ENCODE results near the gene HK1. TPM values are rescaled to one million over a fixed set of nuclear protein-coding genes. Genes with fewer than 3 reads are reported as not detected.
A peak's percentile ranks its signal among the peaks of the same experiment; 100 is the strongest.
"Not testable (repeated sequence)": the region's sequence is repeated elsewhere in the genome, so short reads cannot be mapped to it uniquely, and the experiment has no call there.

Gene HK1
- total RNA-seq, 2 donors from 2014 or later, result 38.0 to 78.8 TPM

- H3K36me3 ChIP-seq (ENCODE audit: control insufficient read depth, insufficient read depth, low read length), result no peaks in the 10 kb centered on the region
- no peaks in the 10 kb centered on the region for H3K9me3 Mint-ChIP-seq
- H3K9me3 ChIP-seq (ENCODE audit: control insufficient read depth, low read length), result no peaks in the 10 kb centered on the region
- H3K27ac ChIP-seq (ENCODE audit: low read depth, low read length), result no peak overlapping the region
- H3K9ac ChIP-seq (ENCODE audit: extremely low read depth, low read length, poor library complexity, severe bottlenecking), result no peak overlapping the region
- H3K4me3 Mint-ChIP-seq, result no peak overlapping the region
- TF ChIP-seq CTCF (conservative IDR thresholded peaks at IDR 0.05), result no peak
- H3K27me3 Mint-ChIP-seq (ENCODE audit: insufficient read depth), result no peaks in the 10 kb centered on the region
- peak; percentile 44 for DNase-seq
- H3K4me3 ChIP-seq (ENCODE audit: low read length), result no peak overlapping the region
- H3K36me3 Mint-ChIP-seq (ENCODE audit: low read depth), result no peaks in the 10 kb centered on the region
- H3K27me3 ChIP-seq (ENCODE audit: control insufficient read depth, insufficient read depth, low read length, poor library complexity, severe bottlenecking), result no peaks in the 10 kb centered on the region
- peaks cover 28% of the 10 kb centered on the region for H3K4me1 Mint-ChIP-seq
- no peaks in the 10 kb centered on the region for H3K4me1 ChIP-seq (ENCODE audit: control insufficient read depth, insufficient read depth, low read length)
- no peak overlapping the region for H3K27ac Mint-ChIP-seq
- WGBS, 2 experiments (ENCODE audit: insufficient coverage in 1 of 2, insufficient read length in 1 of 2), result 79 to 83% methylated on average over 2 of the region's 2 CpGs
These were observed 45.3 kb downstream of the HK1 start for GRCh38 chr10:69323622-69324021.

- H3K4me3 Mint-ChIP-seq, result no peak overlapping the region
- DNase-seq, result peak; percentile 48
- Histone ChIP-seq H3K9me3 (ENCODE audit: control insufficient read depth, low read length) (no peaks in the 10 kb centered on the region), H3K4me1 (ENCODE audit: control insufficient read depth, insufficient read depth, low read length) (no peaks in the 10 kb centered on the region), H3K36me3 (ENCODE audit: control insufficient read depth, insufficient read depth, low read length) (no peaks in the 10 kb centered on the region), H3K4me3 (ENCODE audit: low read length) (no peak overlapping the region), H3K27ac (ENCODE audit: low read depth, low read length) (no peak overlapping the region), H3K9ac (ENCODE audit: extremely low read depth, low read length, poor library complexity, severe bottlenecking) (no peak overlapping the region), H3K27me3 (ENCODE audit: control insufficient read depth, insufficient read depth, low read length, poor library complexity, severe bottlenecking) (no peaks in the 10 kb centered on the region)
- no peak overlapping the region for H3K27ac Mint-ChIP-seq
- WGBS, 2 experiments (ENCODE audit: insufficient coverage in 1 of 2, insufficient read length in 1 of 2), result 90% methylated on average over 1 of the region's 1 CpG; no CpG with 5 or more reads in 1 of the 2 experiments
- peaks cover 34% of the 10 kb centered on the region for H3K4me1 Mint-ChIP-seq
- no peak for TF ChIP-seq CTCF (conservative IDR thresholded peaks at IDR 0.05)
- no peaks in the 10 kb centered on the region for H3K36me3 Mint-ChIP-seq (ENCODE audit: low read depth)
- H3K27me3 Mint-ChIP-seq (ENCODE audit: insufficient read depth), result no peaks in the 10 kb centered on the region
- H3K9me3 Mint-ChIP-seq, result no peaks in the 10 kb centered on the region
These were observed 46.3 kb downstream of the HK1 start for GRCh38 chr10:69324583-69324982.

GRCh38 chr10:69325637-69326523 lies 47.6 kb downstream of the HK1 start:
- H3K9me3 ChIP-seq (ENCODE audit: control insufficient read depth, low read length); H3K27me3 Mint-ChIP-seq (ENCODE audit: insufficient read depth); H3K27me3 ChIP-seq (ENCODE audit: control insufficient read depth, insufficient read depth, low read length, poor library complexity, severe bottlenecking); H3K4me1 ChIP-seq (ENCODE audit: control insufficient read depth, insufficient read depth, low read length); H3K36me3 ChIP-seq (ENCODE audit: control insufficient read depth, insufficient read depth, low read length); H3K36me3 Mint-ChIP-seq (ENCODE audit: low read depth); H3K9ac ChIP-seq (ENCODE audit: extremely low read depth, low read length, poor library complexity, severe bottlenecking); H3K9me3 Mint-ChIP-seq: not testable (repeated sequence)
- peaks cover 42% of the 10 kb centered on the region for H3K4me1 Mint-ChIP-seq
- Histone ChIP-seq H3K27ac (ENCODE audit: low read depth, low read length) (peak overlapping the region; percentile 42), H3K4me3 (ENCODE audit: low read length) (peak overlapping the region; percentile 49)
- H3K4me3 Mint-ChIP-seq, result peak overlapping the region; percentile 35
- WGBS, 2 experiments (ENCODE audit: insufficient coverage in 1 of 2, insufficient read length in 1 of 2), result 49 to 54% methylated on average over 15 to 22 of the region's 24 CpGs
- peak overlapping the region; percentile 87 for H3K27ac Mint-ChIP-seq
- DNase-seq, result peak; percentile 76
